B cell (primary cell): ENCODE measurements around the gene THSD4. TPM values are rescaled to one million over a fixed set of nuclear protein-coding genes. Genes with fewer than 3 reads are reported as not detected.

Experiments
- ATAC-seq: fragments of 200-7000 bp; cut with Tn5 transposase; one replicate; pipeline ENCODE4 v1.10.0; 2021; ENCODE audit warnings: low read depth, mild to moderate bottlenecking, moderate number of reproducible peaks, moderate library complexity
- CTCF ChIA-PET: fragments of 350-600 bp; sonication (Branson Sonifier 250); formaldehyde crosslinking; loops from one replicate; lab custom pipeline; 2021; ENCODE audit warnings: antibody characterized with exemption, inconsistent platforms; lab: Charles Lee
- POLR2A ChIA-PET: fragments of 350-600 bp; sonication (Branson Sonifier 250); formaldehyde crosslinking; loops from one replicate; lab custom pipeline; 2021; ENCODE audit warnings: antibody characterized with exemption; lab: Charles Lee
- DNase-seq: peaks from one replicate; pipeline ENCODE4 v3.0.0; 2013
- H2AFZ ChIP-seq: 2 replicates; pipeline ENCODE4 v1.6.1; 2012; ENCODE audit warnings: mild to moderate bottlenecking, low read depth, low read length; ENCODE audit not compliant: insufficient read depth, poor library complexity, severe bottlenecking
- H3K27ac ChIP-seq, 2 donors: 1 replicate in 1 of 2; 2 replicates in 1 of 2; pipeline ENCODE4 v1.5.1; 2012 to 2013; ENCODE audit warnings: low read length in 2 of 2, mild to moderate bottlenecking in 2 of 2, moderate library complexity in 1 of 2
- H3K27me3 ChIP-seq, 4 experiments: fragments of 200-600 bp in 1 of 4; sonication (generic) in 1 of 4; replicated peaks in 1 of 4; 1 replicate in 2 of 4; 2 replicates in 2 of 4; pipeline versions ENCODE4 v1.6.1 to v1.7.0; 2013 to 2016; ENCODE audit warnings: low read length in 3 of 4, mild to moderate bottlenecking in 2 of 4, mixed read lengths in 1 of 4, moderate library complexity in 1 of 4; ENCODE audit not compliant: insufficient read depth in 4 of 4, control insufficient read depth in 3 of 4; ENCODE audit errors: control extremely low read depth in 1 of 4
- H3K36me3 ChIP-seq, 2 experiments: replicated peaks in 1 of 2; 1 replicate in 1 of 2; 2 replicates in 1 of 2; pipeline versions ENCODE4 v1.6.1 to v1.7.1; 2013; ENCODE audit warnings: low read length in 1 of 2; ENCODE audit not compliant: insufficient read depth in 2 of 2, control insufficient read depth in 1 of 2; ENCODE audit errors: control extremely low read depth in 1 of 2, extremely low read depth in 1 of 2
- H3K4me1 ChIP-seq, 2 donors: fragments of 200-600 bp in 1 of 2; sonication (generic) in 1 of 2; 1 replicate in 1 of 2; 2 replicates in 1 of 2; pipeline versions ENCODE4 v1.5.1 to v1.6.1; 2013 to 2017; ENCODE audit warnings: low read length in 2 of 2; ENCODE audit not compliant: control insufficient read depth in 2 of 2, insufficient read depth in 2 of 2
- H3K4me2 ChIP-seq: replicated peaks from 2 replicates; pipeline ENCODE3; 2012; ENCODE audit warnings: mild to moderate bottlenecking, low read depth, low read length; ENCODE audit not compliant: poor library complexity, severe bottlenecking
- H3K4me3 ChIP-seq, 5 experiments: fragments of 200-600 bp in 1 of 5; sonication (generic) in 1 of 5; 1 replicate in 3 of 5; 2 replicates in 2 of 5; pipeline versions ENCODE4 v1.5.1 to v1.7.0; 2011 to 2016; ENCODE audit warnings: low read length in 4 of 5, mild to moderate bottlenecking in 4 of 5, low read depth in 2 of 5, control low read depth in 1 of 5, moderate library complexity in 1 of 5; ENCODE audit not compliant: insufficient read depth in 1 of 5; ENCODE audit errors: control extremely low read depth in 1 of 5, extremely low read depth in 1 of 5
- H3K79me2 ChIP-seq: fragments of 200-600 bp; sonication (generic); one replicate; pipeline ENCODE4 v1.6.0; 2016; ENCODE audit warnings: low read length; ENCODE audit not compliant: control insufficient read depth, insufficient read depth
- H3K9ac ChIP-seq: fragments of 200-600 bp; sonication (generic); 2 replicates; pipeline ENCODE4 v1.6.1; 2017; ENCODE audit warnings: mild to moderate bottlenecking, low read length, moderate library complexity
- H3K9me3 ChIP-seq, 3 donors: one replicate each; pipeline versions ENCODE4 v1.6.1 to v1.7.1; 2013; ENCODE audit warnings: low read length in 2 of 3; ENCODE audit not compliant: control insufficient read depth in 2 of 3, insufficient read depth in 1 of 3; ENCODE audit errors: control extremely low read depth in 1 of 3
- H4K20me1 ChIP-seq: 2 replicates; pipeline ENCODE4 v1.6.0; 2012; ENCODE audit warnings: mild to moderate bottlenecking, low read length; ENCODE audit not compliant: insufficient read depth, control insufficient read depth, poor library complexity, severe bottlenecking
- H3K27ac Mint-ChIP-seq: one replicate; pipeline ENCODE4 v1.8.0; 2021; ENCODE audit warnings: mixed read lengths
- H3K27me3 Mint-ChIP-seq: one replicate; pipeline ENCODE4 v1.8.0; 2021; ENCODE audit warnings: mixed read lengths
- H3K4me1 Mint-ChIP-seq: one replicate; pipeline ENCODE4 v1.8.0; 2021; ENCODE audit warnings: mixed read lengths
- H3K4me3 Mint-ChIP-seq: one replicate; pipeline ENCODE4 v1.8.0; 2021; ENCODE audit warnings: mixed read lengths
- H3K9me3 Mint-ChIP-seq: one replicate; pipeline ENCODE4 v1.8.0; 2022; ENCODE audit warnings: mixed read lengths; ENCODE audit not compliant: insufficient read depth
- CTCF ChIP-seq: fragments of 200-600 bp; IDR thresholded peaks from one replicate; pipeline ENCODE4 v1.8.0; 2022; ENCODE audit warnings: antibody characterized with exemption, mild to moderate bottlenecking
- EZH2 ChIP-seq: IDR thresholded peaks from 2 replicates; pipeline ENCODE4 v1.6.1; 2012; ENCODE audit warnings: borderline replicate concordance, low read depth, mild to moderate bottlenecking, moderate library complexity, low read length; ENCODE audit not compliant: insufficient read depth, poor library complexity, severe bottlenecking
- whole genome bisulfite sequencing: methylation state at CpG from one replicate; pipeline ENCODE4 v1.1.5; 2013; ENCODE audit warnings: missing lambda C conversion rate; ENCODE audit not compliant: insufficient coverage; 5-methylcytosine and 5-hydroxymethylcytosine counted together
- intact Hi-C: fragments of 100-400 bp; cut with micrococcal nuclease; formaldehyde crosslinking; loops from one replicate; pipeline ENCODE4 v1.10.0; 2022
- polyA plus RNA-seq: library from polyadenylated mRNA; depleted of rRNA; stranded (reverse); fragments of >200 nt; gene quantifications from 2 replicates; pipeline ENCODE4 v1.2.3, GENCODE V29; 2012
- total RNA-seq, 2 donors: library from RNA; stranded (reverse); fragments of 120-200 nt in 1 of 2; gene quantifications; 1 replicate in 1 of 2; 2 replicates in 1 of 2; pipeline versions ENCODE4 v1.2.3 to v1.2.4, GENCODE V29; 2013 to 2022

The THSD4 gene
- total and polyA plus RNA-seq, 2 donors (not counting 1 experiment from before 2014, with no cell fraction given), result not detected

- ATAC-seq (no peak), DNase-seq (no peak)
- TF ChIP-seq EZH2, result no peak
- TF ChIP-seq CTCF, result no peak
- Histone ChIP-seq H4K20me1 (no peaks in the 10 kb centered on the region), H3K9ac (no peak overlapping the region), H3K36me3 (no peaks in the 10 kb centered on the region), H3K4me2 (no peak overlapping the region), H3K27ac (no peak overlapping the region), H3K27me3 (no peaks in the 10 kb centered on the region), H2AFZ (no peak overlapping the region), H3K79me2 (no peaks in the 10 kb centered on the region), H3K4me1 (no peaks in the 10 kb centered on the region), H3K9me3 (peaks cover 0 to 3% (median 1%) of the 10 kb centered on the region in 3 donors), H3K4me3 (no peak overlapping the region)
- Mint-ChIP-seq H3K27ac (no peak overlapping the region), H3K4me1 (no peaks in the 10 kb centered on the region), H3K27me3 (peaks cover 19% of the 10 kb centered on the region), H3K9me3 (peaks cover 5% of the 10 kb centered on the region), H3K4me3 (no peak overlapping the region)
- intact Hi-C loops, result no loop called here
- ChIA-PET POLR2A (no interaction called here), CTCF (no interaction called here)
- WGBS, result no CpG with 5 or more reads among the region's 5 CpGs
Observed at GRCh38 chr15:71545223-71545760, 430.0 kb downstream of the THSD4 start.

- TF ChIP-seq EZH2 (no peak), CTCF (no peak)
- WGBS, result 100% methylated on average over 1 of the region's 1 CpG
- H2AFZ ChIP-seq, result no peak overlapping the region
- H3K27ac ChIP-seq, result no peak overlapping the region
- no peak overlapping the region for H3K4me3 ChIP-seq
- Mint-ChIP-seq H3K27ac (no peak overlapping the region), H3K27me3 (peaks cover 19% of the 10 kb centered on the region), H3K9me3 (peaks cover 5% of the 10 kb centered on the region), H3K4me3 (no peak overlapping the region), H3K4me1 (no peaks in the 10 kb centered on the region)
- DNase-seq (no peak), ATAC-seq (no peak)
- ChIA-PET POLR2A (no interaction called here), CTCF (no interaction called here)
- H3K9me3 ChIP-seq, result peaks cover 0 to 3% (median 1%) of the 10 kb centered on the region in 3 donors
- no peaks in the 10 kb centered on the region for H3K27me3 ChIP-seq
- no peaks in the 10 kb centered on the region for H4K20me1 ChIP-seq
- no peaks in the 10 kb centered on the region for H3K36me3 ChIP-seq
- intact Hi-C loops, result no loop called here
- no peaks in the 10 kb centered on the region for H3K79me2 ChIP-seq
- no peak overlapping the region for H3K9ac ChIP-seq
- no peaks in the 10 kb centered on the region for H3K4me1 ChIP-seq
- no peak overlapping the region for H3K4me2 ChIP-seq
Observed at GRCh38 chr15:71545923-71546322, 430.7 kb downstream of the THSD4 start.
